Osteoblast (primary cell): ENCODE data around the gene CD226. TPM values are rescaled to one million over a fixed set of nuclear protein-coding genes. Genes with fewer than 3 reads are reported as not detected.
"Not testable (repeated sequence)": the region's sequence is repeated elsewhere in the genome, so short reads cannot be mapped to it uniquely, and the experiment has no call there.

ENCODE experiments used
- DNase-seq: peaks from one replicate; pipeline ENCODE4 v3.0.0; 2011; ENCODE audit warnings: low spot score, mixed read lengths; ENCODE audit not compliant: insufficient read length; ENCODE audit errors: missing footprints
- H2AFZ ChIP-seq: 2 replicates; pipeline ENCODE4 v1.6.0; 2011; ENCODE audit warnings: mild to moderate bottlenecking, low read length
- H3K27ac ChIP-seq: 2 replicates; pipeline ENCODE4 v1.5.1; 2011; ENCODE audit warnings: mild to moderate bottlenecking, low read depth, low read length, moderate library complexity
- H3K27me3 ChIP-seq: 2 replicates; pipeline ENCODE4 v1.6.0; 2012; ENCODE audit warnings: mild to moderate bottlenecking, control low read depth, inconsistent platforms, low read length, moderate library complexity; ENCODE audit not compliant: insufficient read depth
- H3K36me3 ChIP-seq: 2 replicates; pipeline ENCODE4 v1.5.1; 2011; ENCODE audit warnings: mild to moderate bottlenecking, low read length, control low read depth, moderate library complexity; ENCODE audit not compliant: insufficient read depth
- H3K4me1 ChIP-seq: 2 replicates; pipeline ENCODE4 v1.5.1; 2011; ENCODE audit warnings: mild to moderate bottlenecking, low read length, control low read depth, moderate library complexity; ENCODE audit not compliant: insufficient read depth
- H3K4me2 ChIP-seq: 2 replicates; pipeline ENCODE4 v1.6.0; 2011; ENCODE audit warnings: mild to moderate bottlenecking, low read length; ENCODE audit not compliant: insufficient read depth
- H3K4me3 ChIP-seq: fragments of 200-600 bp; sonication (generic); 3 replicates; pipeline ENCODE4 v1.5.1; 2012; ENCODE audit warnings: mild to moderate bottlenecking, low read length, inconsistent platforms; ENCODE audit not compliant: insufficient read depth
- H3K79me2 ChIP-seq: 2 replicates; pipeline ENCODE4 v1.6.0; 2012; ENCODE audit warnings: mild to moderate bottlenecking, low read length, control low read depth, inconsistent platforms; ENCODE audit not compliant: insufficient read depth
- H3K9me3 ChIP-seq: 2 replicates; pipeline ENCODE4 v1.5.1; 2011; ENCODE audit warnings: low read depth, low read length, control low read depth
- H4K20me1 ChIP-seq: 2 replicates; pipeline ENCODE4 v1.6.0; 2012; ENCODE audit warnings: mild to moderate bottlenecking, low read length, control low read depth; ENCODE audit not compliant: insufficient read depth
- total RNA-seq: library from RNA; depleted of rRNA; stranded (reverse); fragments of >200 nt; gene quantifications from 2 replicates; pipeline ENCODE4 v1.2.3, GENCODE V29; 2012
- TF ChIP-seq, protein P1 (sequence below): IDR thresholded peaks from 2 replicates; pipeline ENCODE4 v1.5.1; 2011; ENCODE audit warnings: mild to moderate bottlenecking, low read depth, low read length, moderate library complexity; ENCODE audit errors: extremely low read depth

The CD226 gene
- total RNA-seq, 1 donor: 0.36 TPM

DNA sequence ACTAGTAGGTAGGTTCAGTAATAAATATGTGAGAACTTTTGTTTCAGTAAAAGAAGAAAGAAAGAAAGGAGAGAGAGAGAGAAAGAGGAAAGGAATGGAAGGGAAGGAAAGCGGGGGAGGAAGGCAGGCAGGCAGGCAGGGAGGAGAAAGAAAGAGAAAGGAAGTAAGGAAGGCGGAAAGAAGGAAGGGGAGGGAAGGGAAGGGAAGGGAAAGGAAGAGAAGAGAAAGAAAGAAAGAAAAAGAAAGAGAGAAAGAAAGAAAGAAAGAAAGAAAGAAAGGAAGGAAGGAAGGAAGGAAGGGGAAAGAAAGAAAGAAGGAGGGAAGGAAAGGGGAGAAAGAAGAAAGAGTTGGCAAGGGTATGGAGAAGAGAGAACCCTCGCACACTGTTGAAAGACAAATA, 67.6 kb downstream of the CD226 start:
- Histone ChIP-seq H3K27ac (no peak overlapping the region), H3K79me2 (no peaks in the 10 kb centered on the region), H3K4me2 (no peak overlapping the region), H3K9me3 (no peaks in the 10 kb centered on the region), H3K4me3 (no peak overlapping the region), H4K20me1 (no peaks in the 10 kb centered on the region), H3K27me3 (no peaks in the 10 kb centered on the region), H3K4me1 (peaks cover 4% of the 10 kb centered on the region), H3K36me3 (no peaks in the 10 kb centered on the region), H2AFZ (no peak overlapping the region)
- DNase-seq: no peak
- TF ChIP-seq, protein P1, sequence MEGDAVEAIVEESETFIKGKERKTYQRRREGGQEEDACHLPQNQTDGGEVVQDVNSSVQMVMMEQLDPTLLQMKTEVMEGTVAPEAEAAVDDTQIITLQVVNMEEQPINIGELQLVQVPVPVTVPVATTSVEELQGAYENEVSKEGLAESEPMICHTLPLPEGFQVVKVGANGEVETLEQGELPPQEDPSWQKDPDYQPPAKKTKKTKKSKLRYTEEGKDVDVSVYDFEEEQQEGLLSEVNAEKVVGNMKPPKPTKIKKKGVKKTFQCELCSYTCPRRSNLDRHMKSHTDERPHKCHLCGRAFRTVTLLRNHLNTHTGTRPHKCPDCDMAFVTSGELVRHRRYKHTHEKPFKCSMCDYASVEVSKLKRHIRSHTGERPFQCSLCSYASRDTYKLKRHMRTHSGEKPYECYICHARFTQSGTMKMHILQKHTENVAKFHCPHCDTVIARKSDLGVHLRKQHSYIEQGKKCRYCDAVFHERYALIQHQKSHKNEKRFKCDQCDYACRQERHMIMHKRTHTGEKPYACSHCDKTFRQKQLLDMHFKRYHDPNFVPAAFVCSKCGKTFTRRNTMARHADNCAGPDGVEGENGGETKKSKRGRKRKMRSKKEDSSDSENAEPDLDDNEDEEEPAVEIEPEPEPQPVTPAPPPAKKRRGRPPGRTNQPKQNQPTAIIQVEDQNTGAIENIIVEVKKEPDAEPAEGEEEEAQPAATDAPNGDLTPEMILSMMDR: no peak

DNA sequence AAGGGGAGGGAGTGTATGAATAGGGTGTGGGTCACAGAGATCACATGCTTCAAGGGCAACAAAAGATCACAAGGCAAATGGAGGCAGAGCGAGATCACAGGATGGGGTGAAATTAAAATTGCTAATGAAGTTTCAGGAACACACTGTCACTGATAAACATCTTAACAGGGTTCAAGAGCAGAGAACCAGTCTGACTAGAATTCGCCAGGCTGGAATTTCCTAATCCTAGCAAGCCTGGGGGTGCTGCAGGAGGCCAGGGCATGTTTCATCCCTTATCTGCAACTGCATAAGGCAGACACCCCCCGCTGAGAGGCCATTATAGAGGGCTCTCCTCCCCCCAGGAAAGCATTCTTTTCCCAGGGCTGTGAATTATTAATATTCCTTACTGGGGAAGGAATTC, 68.6 kb downstream of the CD226 start:
- H3K36me3 ChIP-seq, H3K79me2 ChIP-seq, DNase-seq, H3K4me3 ChIP-seq, H2AFZ ChIP-seq, H3K9me3 ChIP-seq, H3K4me1 ChIP-seq, H3K27ac ChIP-seq, H3K4me2 ChIP-seq, H4K20me1 ChIP-seq, H3K27me3 ChIP-seq: not testable (repeated sequence)

DNA sequence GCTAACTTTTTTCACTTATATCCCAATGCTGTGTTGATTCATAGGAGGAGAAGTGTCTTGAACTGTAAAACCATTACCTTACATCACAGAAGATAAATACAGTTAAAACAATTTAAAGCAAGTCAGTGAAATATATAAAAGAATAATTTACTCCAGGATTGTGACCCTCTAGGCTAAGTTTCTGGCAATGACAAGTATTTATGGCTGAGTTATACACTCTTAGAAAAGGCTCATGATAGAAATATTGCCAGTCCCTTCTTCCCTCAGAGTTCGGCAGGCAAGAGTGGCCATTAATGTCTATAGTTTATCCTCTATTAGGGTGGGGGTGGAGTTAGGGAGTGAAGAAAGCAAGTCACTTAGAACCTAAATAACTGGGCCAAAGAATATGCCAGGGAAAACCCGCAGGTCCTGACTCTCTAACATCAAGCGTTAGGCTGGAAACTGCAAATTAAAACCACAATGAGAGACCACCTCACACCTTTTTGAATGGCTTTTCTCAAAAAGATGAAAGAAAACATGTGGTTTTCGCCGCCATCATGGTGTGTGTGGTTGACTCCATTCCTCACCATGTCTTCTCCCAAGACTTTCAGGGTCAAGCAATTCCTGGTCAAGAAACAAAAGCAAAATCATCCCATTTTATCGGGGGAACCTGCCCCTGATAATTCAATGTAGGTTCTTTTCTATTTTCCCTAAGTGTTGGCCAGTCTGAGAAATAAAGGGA, 69.3 kb downstream of the CD226 start:
- Histone ChIP-seq H4K20me1 (no peaks in the 10 kb centered on the region), H3K9me3 (no peaks in the 10 kb centered on the region), H3K36me3 (no peaks in the 10 kb centered on the region), H3K79me2 (no peaks in the 10 kb centered on the region), H2AFZ (no peak overlapping the region), H3K4me3 (no peak overlapping the region), H3K4me1 (peaks cover 4% of the 10 kb centered on the region), H3K4me2 (no peak overlapping the region), H3K27me3 (no peaks in the 10 kb centered on the region), H3K27ac (no peak overlapping the region)
- no peak for DNase-seq
- TF ChIP-seq, protein P1: no peak

DNA sequence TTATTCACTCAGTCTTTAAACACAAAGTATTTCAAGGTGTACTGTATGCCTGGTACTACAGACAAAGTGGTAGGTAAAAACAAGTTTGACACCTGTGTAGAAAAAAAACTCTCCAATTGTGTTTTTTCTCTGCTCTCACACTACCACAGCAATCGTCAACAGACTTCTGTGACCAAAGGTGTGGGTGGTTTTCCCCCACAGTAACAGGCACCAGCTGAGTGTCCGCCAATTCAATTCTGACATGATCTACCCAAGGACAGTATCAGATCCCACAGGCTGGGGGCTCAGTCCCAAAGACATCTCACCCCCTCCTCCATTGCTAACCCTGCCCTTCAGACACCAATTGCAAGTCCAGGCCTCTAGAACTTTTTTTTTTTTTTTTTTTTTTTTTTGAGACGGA, 71.2 kb downstream of the CD226 start:
- H3K4me2 ChIP-seq: no peak overlapping the region
- no peaks in the 10 kb centered on the region for H3K36me3 ChIP-seq
- H2AFZ ChIP-seq: no peak overlapping the region
- no peak overlapping the region for H3K27ac ChIP-seq
- TF ChIP-seq, protein P1: no peak
- H3K79me2 ChIP-seq: no peaks in the 10 kb centered on the region
- DNase-seq: no peak
- H4K20me1 ChIP-seq: no peaks in the 10 kb centered on the region
- no peaks in the 10 kb centered on the region for H3K27me3 ChIP-seq
- no peaks in the 10 kb centered on the region for H3K9me3 ChIP-seq
- no peak overlapping the region for H3K4me3 ChIP-seq
- H3K4me1 ChIP-seq: no peaks in the 10 kb centered on the region
